DND-41 (cell line): ENCODE data around the gene CRYBB3.

ENCODE experiments used
- ATAC-seq: fragments of 200-7000 bp; cut with Tn5 transposase; 3 replicates; pipeline ENCODE4 v1.9.1; 2021; ENCODE audit warnings: low read depth; ENCODE audit not compliant: insufficient read depth
- DNase-seq: peaks from one replicate; pipeline ENCODE4 v3.0.0-alpha.2; 2020
- H2AFZ ChIP-seq: 2 replicates; pipeline ENCODE4 v1.6.0; 2012; ENCODE audit warnings: low read depth, low read length
- H3K27ac ChIP-seq: 2 replicates; pipeline ENCODE4 v1.5.1; 2012; ENCODE audit warnings: low read length, inconsistent platforms
- H3K27me3 ChIP-seq: fragments of 200-600 bp; sonication (generic); 2 replicates; pipeline ENCODE4 v1.6.0; 2012; ENCODE audit warnings: low read length, mild to moderate bottlenecking, inconsistent platforms; ENCODE audit not compliant: insufficient read depth, poor library complexity
- H3K36me3 ChIP-seq: 2 replicates; pipeline ENCODE4 v1.5.1; 2012; ENCODE audit warnings: low read length, inconsistent platforms; ENCODE audit not compliant: insufficient read depth
- H3K4me1 ChIP-seq: 2 replicates; pipeline ENCODE4 v1.5.1; 2012; ENCODE audit warnings: mild to moderate bottlenecking, low read length; ENCODE audit not compliant: insufficient read depth
- H3K4me2 ChIP-seq: 2 replicates; pipeline ENCODE4 v1.6.0; 2012; ENCODE audit warnings: mild to moderate bottlenecking, moderate library complexity, low read length, inconsistent platforms; ENCODE audit not compliant: insufficient read depth
- H3K4me3 ChIP-seq, 2 experiments: fragments of 200-600 bp in 1 of 2; shearing (Covaris generic) in 1 of 2; 2 replicates each; pipeline ENCODE4 v1.5.1; 2012 to 2016; ENCODE audit warnings: inconsistent platforms in 2 of 2, low read length in 2 of 2, mild to moderate bottlenecking in 2 of 2, low read depth in 1 of 2, moderate library complexity in 1 of 2
- H3K79me2 ChIP-seq: 2 replicates; pipeline ENCODE4 v1.6.0; 2012; ENCODE audit warnings: low read length, inconsistent platforms; ENCODE audit not compliant: insufficient read depth
- H3K9ac ChIP-seq: 2 replicates; pipeline ENCODE4 v1.6.0; 2012; ENCODE audit warnings: low read depth, mild to moderate bottlenecking, inconsistent platforms, low read length, moderate library complexity
- H3K9me3 ChIP-seq: 2 replicates; pipeline ENCODE4 v1.5.1; 2012; ENCODE audit warnings: low read length, moderate library complexity, mild to moderate bottlenecking, inconsistent platforms; ENCODE audit not compliant: insufficient read depth, severe bottlenecking
- H4K20me1 ChIP-seq: 2 replicates; pipeline ENCODE4 v1.6.0; 2012; ENCODE audit warnings: low read length; ENCODE audit not compliant: insufficient read depth
- CTCF ChIP-seq: IDR thresholded peaks from 2 replicates; pipeline ENCODE4 v1.5.1; 2012; ENCODE audit warnings: borderline replicate concordance, low read length, moderate library complexity, mild to moderate bottlenecking; ENCODE audit not compliant: poor library complexity, severe bottlenecking; ENCODE audit errors: extremely low read depth
- EZH2 ChIP-seq: IDR thresholded peaks from 3 replicates; pipeline ENCODE4 v1.6.1; 2012; ENCODE audit warnings: borderline replicate concordance, low read depth, mild to moderate bottlenecking, moderate library complexity, low read length, inconsistent platforms; ENCODE audit not compliant: severe bottlenecking

The CRYBB3 gene

GRCh38 chr22:25161017-25161915, 38.4 kb upstream of the CRYBB3 start:
- H3K4me2 ChIP-seq: no peak overlapping the region
- TF ChIP-seq EZH2 (no peak), CTCF (no peak)
- no peak overlapping the region for H3K9ac ChIP-seq
- H3K36me3 ChIP-seq: no peaks in the 10 kb centered on the region
- DNase-seq (no peak), ATAC-seq (no peak)
- H4K20me1 ChIP-seq: no peaks in the 10 kb centered on the region
- no peaks in the 10 kb centered on the region for H3K9me3 ChIP-seq
- H3K27me3 ChIP-seq: peaks cover 3% of the 10 kb centered on the region
- no peak overlapping the region for H2AFZ ChIP-seq
- H3K4me1 ChIP-seq: no peaks in the 10 kb centered on the region
- no peak overlapping the region for H3K27ac ChIP-seq
- no peak overlapping the region for H3K4me3 ChIP-seq
- no peaks in the 10 kb centered on the region for H3K79me2 ChIP-seq

DNA sequence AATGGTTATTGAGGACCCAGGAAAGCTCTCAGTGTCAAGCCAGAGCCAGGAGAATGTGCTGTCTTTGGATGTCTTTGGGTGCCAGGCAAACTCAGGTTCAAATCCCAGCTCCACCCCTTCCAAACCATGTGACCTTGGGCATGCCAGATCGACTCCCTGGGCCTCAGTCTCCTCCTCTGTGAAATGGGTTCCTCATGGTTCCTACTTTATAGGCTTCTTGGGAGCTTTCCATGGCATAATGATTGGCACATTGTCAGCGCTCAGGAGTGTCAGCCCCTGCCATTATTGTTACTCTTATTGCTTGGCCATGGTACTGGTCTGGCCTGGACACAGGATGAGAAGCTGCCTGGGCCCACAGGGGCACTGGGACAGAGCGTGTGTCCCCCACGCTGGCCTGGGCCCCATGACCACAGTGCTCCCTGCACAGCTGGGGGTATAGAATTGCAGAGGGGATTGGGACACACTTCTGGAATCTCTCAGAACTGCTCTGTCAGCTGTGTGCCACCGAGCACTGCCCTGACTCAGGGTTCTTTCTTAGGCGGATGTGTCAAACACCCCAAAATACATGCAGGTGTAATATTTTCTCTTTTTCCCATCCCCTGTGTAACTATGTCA, 37.6 kb upstream of the CRYBB3 start:
- no peaks in the 10 kb centered on the region for H3K9me3 ChIP-seq
- H3K27ac ChIP-seq: no peak overlapping the region
- H3K79me2 ChIP-seq: no peaks in the 10 kb centered on the region
- H3K36me3 ChIP-seq: no peaks in the 10 kb centered on the region
- H3K4me3 ChIP-seq: no peak overlapping the region
- no peaks in the 10 kb centered on the region for H3K4me1 ChIP-seq
- H2AFZ ChIP-seq: no peak overlapping the region
- no peak overlapping the region for H3K4me2 ChIP-seq
- DNase-seq (no peak), ATAC-seq (no peak)
- no peaks in the 10 kb centered on the region for H4K20me1 ChIP-seq
- no peak for TF ChIP-seq EZH2
- no peak for TF ChIP-seq CTCF
- peaks cover 7% of the 10 kb centered on the region for H3K27me3 ChIP-seq
- H3K9ac ChIP-seq: no peak overlapping the region

- no peak for DNase-seq
- Histone ChIP-seq H3K36me3 (no peaks in the 10 kb centered on the region), H2AFZ (no peak overlapping the region), H3K9ac (no peak overlapping the region), H3K27me3 (peaks cover 8% of the 10 kb centered on the region), H3K4me3 (no peak overlapping the region), H4K20me1 (no peaks in the 10 kb centered on the region), H3K27ac (no peak overlapping the region), H3K4me1 (no peaks in the 10 kb centered on the region), H3K4me2 (no peak overlapping the region), H3K9me3 (no peaks in the 10 kb centered on the region), H3K79me2 (no peaks in the 10 kb centered on the region)
- TF ChIP-seq CTCF (no peak), EZH2 (no peak)
- ATAC-seq: no peak
Observed at GRCh38 chr22:25162561-25162960, 37.1 kb upstream of the CRYBB3 start.
